Measurements from ENCODE around the gene COG8.
"Not testable (repeated sequence)": the region's sequence is repeated elsewhere in the genome, so short reads cannot be mapped to it uniquely, and the experiment has no call there.

DNA sequence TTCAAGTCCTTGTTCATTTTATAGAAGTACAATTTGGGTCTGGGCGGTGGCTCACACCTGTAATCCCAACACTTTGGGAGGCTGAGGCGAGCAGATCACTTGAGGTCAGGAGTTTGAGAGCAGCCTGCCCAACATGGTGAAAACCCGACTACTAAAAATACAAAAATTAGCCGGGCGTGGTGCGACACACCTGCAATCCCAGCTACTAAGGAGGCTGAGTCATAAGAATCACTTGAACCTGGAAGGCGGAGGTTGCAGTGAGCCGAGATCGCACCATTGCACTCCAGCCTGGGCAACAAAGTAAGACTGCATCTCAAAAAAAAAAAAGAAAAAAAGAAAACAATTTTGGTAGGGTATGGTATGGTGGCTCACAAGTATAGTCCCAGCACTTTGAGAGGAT is 20.7 kb upstream of the COG8 start:
- TF ChIP-seq, protein P1, sequence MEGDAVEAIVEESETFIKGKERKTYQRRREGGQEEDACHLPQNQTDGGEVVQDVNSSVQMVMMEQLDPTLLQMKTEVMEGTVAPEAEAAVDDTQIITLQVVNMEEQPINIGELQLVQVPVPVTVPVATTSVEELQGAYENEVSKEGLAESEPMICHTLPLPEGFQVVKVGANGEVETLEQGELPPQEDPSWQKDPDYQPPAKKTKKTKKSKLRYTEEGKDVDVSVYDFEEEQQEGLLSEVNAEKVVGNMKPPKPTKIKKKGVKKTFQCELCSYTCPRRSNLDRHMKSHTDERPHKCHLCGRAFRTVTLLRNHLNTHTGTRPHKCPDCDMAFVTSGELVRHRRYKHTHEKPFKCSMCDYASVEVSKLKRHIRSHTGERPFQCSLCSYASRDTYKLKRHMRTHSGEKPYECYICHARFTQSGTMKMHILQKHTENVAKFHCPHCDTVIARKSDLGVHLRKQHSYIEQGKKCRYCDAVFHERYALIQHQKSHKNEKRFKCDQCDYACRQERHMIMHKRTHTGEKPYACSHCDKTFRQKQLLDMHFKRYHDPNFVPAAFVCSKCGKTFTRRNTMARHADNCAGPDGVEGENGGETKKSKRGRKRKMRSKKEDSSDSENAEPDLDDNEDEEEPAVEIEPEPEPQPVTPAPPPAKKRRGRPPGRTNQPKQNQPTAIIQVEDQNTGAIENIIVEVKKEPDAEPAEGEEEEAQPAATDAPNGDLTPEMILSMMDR (conservative IDR thresholded peaks at IDR 0.05), result not testable (repeated sequence)
- not testable (repeated sequence) for TF ChIP-seq EZH2 (IDR thresholded peaks at IDR 0.05; ENCODE audit: low read depth)
